ENCODE results near the gene ABHD5.

Gene ABHD5

DNA sequence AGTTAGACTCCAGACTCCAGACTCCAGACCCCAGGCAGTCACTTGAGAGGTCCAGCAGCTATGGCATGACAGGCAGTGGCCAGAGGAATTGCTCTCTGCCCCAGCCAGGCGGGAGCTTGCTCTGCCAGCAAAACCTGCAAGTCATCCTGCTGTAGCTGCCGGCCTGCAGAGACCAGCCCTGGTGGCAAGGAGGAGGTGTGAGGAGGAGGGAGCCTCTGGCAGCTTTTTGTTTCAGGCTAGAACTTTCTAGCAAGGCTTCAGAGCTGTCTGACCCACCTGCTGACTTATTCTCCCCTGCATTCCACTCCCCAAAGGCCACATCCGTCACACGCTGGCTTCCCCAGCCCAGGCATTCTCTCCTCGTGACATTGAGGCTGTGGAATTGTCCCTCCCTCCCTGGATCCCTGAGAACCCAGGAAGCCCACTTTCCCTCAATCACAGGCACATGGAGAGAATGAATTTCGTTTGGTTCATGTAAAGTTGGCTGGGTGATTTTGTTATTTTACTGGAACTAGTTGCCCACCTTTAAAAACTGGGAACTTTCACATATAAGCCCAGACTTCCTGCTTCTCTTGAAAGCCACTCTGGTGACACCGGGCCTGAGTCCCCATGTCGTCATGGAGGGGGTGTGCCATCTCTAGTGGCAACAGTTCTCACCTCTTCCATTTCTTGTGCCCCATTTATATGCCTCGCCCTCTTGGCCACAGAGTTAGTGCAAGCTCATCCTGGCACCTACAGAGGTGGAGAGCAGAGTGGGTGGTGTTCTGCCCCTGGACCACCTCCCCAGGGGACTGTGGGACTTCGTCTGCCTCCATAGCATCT, 82.7 kb downstream of the ABHD5 start:
- in situ Hi-C loops (cut with MboI; ENCODE audit: low sequenced_read_pairs) = no loop called here

DNA sequence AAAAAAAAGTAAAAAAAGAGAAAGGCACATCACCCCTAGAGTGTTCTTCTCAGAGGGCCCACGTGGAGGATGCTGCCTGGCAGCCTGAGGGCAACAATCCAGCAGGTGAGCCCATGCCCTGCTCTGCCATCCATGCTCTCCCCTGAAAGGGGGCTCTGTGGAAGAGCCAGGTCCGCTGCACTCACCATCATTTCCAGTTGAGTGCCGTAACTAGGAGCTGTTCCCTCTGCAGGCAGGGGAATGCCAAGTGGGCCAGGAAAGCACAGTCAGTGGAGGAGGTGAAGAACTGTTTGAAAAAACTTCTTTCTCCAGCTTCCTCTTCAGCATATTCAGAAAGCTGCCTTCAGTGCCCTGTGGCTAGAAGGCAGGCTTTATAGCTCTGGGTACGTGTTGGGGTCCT, 84.1 kb downstream of the ABHD5 start:
- in situ Hi-C loops (cut with MboI; ENCODE audit: low sequenced_read_pairs) = no loop called here

GRCh38 chr3:43776101-43776500, 85.4 kb downstream of the ABHD5 start:
- in situ Hi-C loops (cut with MboI; ENCODE audit: low sequenced_read_pairs) = no loop called here

DNA sequence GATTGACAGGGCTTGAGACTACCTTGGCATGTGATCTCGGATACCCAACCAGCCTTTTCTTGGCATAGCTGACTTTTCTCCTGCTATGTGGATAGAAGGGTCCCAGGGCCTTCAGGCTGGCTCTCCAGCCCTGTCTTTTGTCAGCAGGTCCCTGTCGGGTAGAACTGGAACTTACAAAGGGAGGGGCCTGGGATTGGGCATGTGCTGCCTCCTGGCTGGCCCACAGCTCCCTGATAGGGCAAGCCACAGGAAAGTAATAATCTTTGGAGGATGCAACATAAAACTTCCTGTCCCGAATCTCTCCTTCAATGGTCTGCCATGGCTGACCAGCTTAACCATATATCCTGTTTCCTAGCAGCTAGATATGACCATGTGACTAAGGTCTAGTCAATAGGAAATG, 89.1 kb downstream of the ABHD5 start:
- in situ Hi-C loops (cut with MboI; ENCODE audit: low sequenced_read_pairs) = no loop called here

- in situ Hi-C loops (cut with MboI; ENCODE audit: low sequenced_read_pairs) = no loop called here
Measured at GRCh38 chr3:43782541-43782940, 91.8 kb downstream of the ABHD5 start.
